Superior temporal gyrus (tissue), 1 donor: Measurements from ENCODE around the gene BRINP3.

ENCODE experiments used
- DNase-seq: peaks from one replicate; pipeline ENCODE4 v3.0.0-alpha.2; 2016; ENCODE audit errors: extremely low spot score

BRINP3 gene

GRCh38 chr1:190452272-190452848 lies 25.3 kb downstream of the BRINP3 start:
- no peak for DNase-seq

GRCh38 chr1:190444464-190444863 lies 33.2 kb downstream of the BRINP3 start:
- no peak for DNase-seq

- DNase-seq: no peak
Observed at GRCh38 chr1:190439447-190439846, 38.2 kb downstream of the BRINP3 start.

GRCh38 chr1:190436615-190437014 lies 41.0 kb downstream of the BRINP3 start:
- DNase-seq: no peak

- DNase-seq: no peak
Observed at GRCh38 chr1:190429932-190430331, 47.7 kb downstream of the BRINP3 start.

- DNase-seq: no peak
Observed at GRCh38 chr1:190429141-190429540, 48.5 kb downstream of the BRINP3 start.

- DNase-seq: no peak
Observed at GRCh38 chr1:190416239-190416638, 61.4 kb downstream of the BRINP3 start.

- no peak for DNase-seq
Observed at GRCh38 chr1:190413142-190413541, 64.5 kb downstream of the BRINP3 start.

GRCh38 chr1:190403402-190403801 lies 74.3 kb downstream of the BRINP3 start:
- DNase-seq: no peak

GRCh38 chr1:190399233-190399632 lies 78.4 kb downstream of the BRINP3 start:
- no peak for DNase-seq

- no peak for DNase-seq
Observed at GRCh38 chr1:190391582-190391981, 86.1 kb downstream of the BRINP3 start.

GRCh38 chr1:190377991-190378390 lies 99.7 kb downstream of the BRINP3 start:
- DNase-seq: no peak

GRCh38 chr1:190377294-190377693 lies 100.4 kb downstream of the BRINP3 start:
- DNase-seq: no peak

- DNase-seq: no peak
Observed at GRCh38 chr1:190376044-190376443, 101.6 kb downstream of the BRINP3 start.

- DNase-seq: peak; percentile 38
Observed at GRCh38 chr1:190373705-190374336, 103.8 kb downstream of the BRINP3 start.

GRCh38 chr1:190367200-190367599 lies 110.5 kb downstream of the BRINP3 start:
- DNase-seq: no peak

GRCh38 chr1:190365283-190365682 lies 112.4 kb downstream of the BRINP3 start:
- no peak for DNase-seq

- no peak for DNase-seq
Observed at GRCh38 chr1:190353538-190354101, 124.0 kb downstream of the BRINP3 start.

- DNase-seq: no peak
Observed at GRCh38 chr1:190344454-190344853, 133.2 kb downstream of the BRINP3 start.

GRCh38 chr1:190338829-190339228 lies 138.8 kb downstream of the BRINP3 start:
- DNase-seq: no peak

GRCh38 chr1:190328871-190329270 lies 148.8 kb downstream of the BRINP3 start:
- DNase-seq: no peak

GRCh38 chr1:190328361-190328760 lies 149.3 kb downstream of the BRINP3 start:
- DNase-seq: no peak

GRCh38 chr1:190327271-190327670 lies 150.4 kb downstream of the BRINP3 start:
- no peak for DNase-seq

- DNase-seq: no peak
Observed at GRCh38 chr1:190323530-190323929, 154.1 kb downstream of the BRINP3 start.
